Liver (tissue), 9 donors: Measurements from ENCODE around the gene CHST3. TPM values are rescaled to one million over a fixed set of nuclear protein-coding genes. Genes with fewer than 3 reads are reported as not detected.

Experiments
- DNase-seq: peaks from one replicate; pipeline ENCODE4 v3.0.0-alpha.2; 2017; ENCODE audit warnings: low spot score
- H3K27ac ChIP-seq, 2 donors: one replicate each; pipeline ENCODE4 v1.7.0; 2013; ENCODE audit warnings: inconsistent platforms in 2 of 2, low read length in 2 of 2, control low read depth in 1 of 2, low read depth in 1 of 2, mild to moderate bottlenecking in 1 of 2
- H3K27me3 ChIP-seq, 4 donors: one replicate each; pipeline versions ENCODE4 v1.6.1 to v1.7.0; 2013; ENCODE audit warnings: low read length in 3 of 4, inconsistent platforms in 1 of 4, mild to moderate bottlenecking in 1 of 4, moderate library complexity in 1 of 4; ENCODE audit not compliant: control insufficient read depth in 4 of 4, insufficient read depth in 4 of 4
- H3K36me3 ChIP-seq, 4 donors: one replicate each; pipeline versions ENCODE4 v1.6.1 to v1.7.0; 2013; ENCODE audit warnings: low read length in 3 of 4, mild to moderate bottlenecking in 3 of 4, low read depth in 1 of 4, moderate library complexity in 1 of 4; ENCODE audit not compliant: control insufficient read depth in 4 of 4, insufficient read depth in 3 of 4
- H3K4me1 ChIP-seq, 4 donors: one replicate each; pipeline versions ENCODE4 v1.6.1 to v1.7.0; 2013; ENCODE audit warnings: low read length in 3 of 4, mild to moderate bottlenecking in 3 of 4, moderate library complexity in 1 of 4; ENCODE audit not compliant: control insufficient read depth in 4 of 4, insufficient read depth in 4 of 4
- H3K4me3 ChIP-seq, 3 donors: one replicate each; pipeline versions ENCODE4 v1.6.1 to v1.7.0; 2013; ENCODE audit warnings: low read length in 3 of 3, control low read depth in 1 of 3, low read depth in 1 of 3, mild to moderate bottlenecking in 1 of 3
- H3K9ac ChIP-seq, 2 donors: one replicate each; pipeline ENCODE4 v1.7.0; 2013; ENCODE audit warnings: low read length in 2 of 2, mild to moderate bottlenecking in 2 of 2, moderate library complexity in 2 of 2, control low read depth in 1 of 2, low read depth in 1 of 2
- H3K9me3 ChIP-seq, 4 donors: one replicate each; pipeline versions ENCODE4 v1.6.1 to v1.7.0; 2013; ENCODE audit warnings: low read length in 3 of 4; ENCODE audit not compliant: control insufficient read depth in 4 of 4
- EGR1 ChIP-seq, 2 donors: IDR thresholded peaks; 2 replicates each; pipeline ENCODE4 v1.6.1; 2016 to 2018; ENCODE audit warnings: antibody characterized with exemption in 2 of 2, low read depth in 2 of 2
- FOXA1 ChIP-seq: IDR thresholded peaks from 2 replicates; pipeline ENCODE4 v1.6.1; 2016; ENCODE audit warnings: antibody characterized with exemption
- FOXA2 ChIP-seq: IDR thresholded peaks from 2 replicates; pipeline ENCODE4 v1.6.1; 2016; ENCODE audit warnings: antibody characterized with exemption
- GABPA ChIP-seq, 2 donors: IDR thresholded peaks in 1 of 2; conservative IDR thresholded peaks in 1 of 2; 2 replicates each; pipeline ENCODE4 v1.6.1; 2016; ENCODE audit warnings: antibody characterized with exemption in 2 of 2, mild to moderate bottlenecking in 1 of 2, moderate library complexity in 1 of 2
- HNF4A ChIP-seq, 2 donors: conservative IDR thresholded peaks; 2 replicates each; pipeline ENCODE4 v1.6.1; 2016; ENCODE audit warnings: antibody characterized with exemption in 2 of 2, mild to moderate bottlenecking in 2 of 2
- HNF4G ChIP-seq: IDR thresholded peaks from 2 replicates; pipeline ENCODE4 v1.6.1; 2016; ENCODE audit warnings: antibody characterized with exemption
- JUND ChIP-seq, 2 donors: IDR thresholded peaks; 2 replicates each; pipeline ENCODE4 v1.6.1; 2016; ENCODE audit warnings: antibody characterized with exemption in 2 of 2
- NR2F2 ChIP-seq: IDR thresholded peaks from 2 replicates; pipeline ENCODE4 v1.6.1; 2016; ENCODE audit warnings: antibody characterized with exemption
- RAD21 ChIP-seq, 2 donors: IDR thresholded peaks; 2 replicates each; pipeline ENCODE4 v1.6.1; 2016; ENCODE audit warnings: antibody characterized with exemption in 2 of 2, mild to moderate bottlenecking in 2 of 2
- RXRA ChIP-seq, 2 donors: IDR thresholded peaks; 2 replicates each; pipeline ENCODE4 v1.6.1; 2017 to 2018; ENCODE audit warnings: antibody characterized with exemption in 2 of 2, mild to moderate bottlenecking in 1 of 2
- SP1 ChIP-seq: IDR thresholded peaks from 2 replicates; pipeline ENCODE4 v1.6.1; 2018; ENCODE audit warnings: antibody characterized with exemption, mild to moderate bottlenecking
- TAF1 ChIP-seq: conservative IDR thresholded peaks from 2 replicates; pipeline ENCODE4 v1.6.1; 2016; ENCODE audit warnings: antibody characterized with exemption, mild to moderate bottlenecking
- YY1 ChIP-seq: IDR thresholded peaks from 2 replicates; pipeline ENCODE4 v1.6.1; 2016; ENCODE audit warnings: antibody characterized with exemption, mild to moderate bottlenecking
- WGBS: extraction: QIAGEN DNeasy Blood & Tissue Kit; methylation state at CpG from one replicate; pipeline ENCODE4 v1.1.7; 2013; 5-methylcytosine and 5-hydroxymethylcytosine counted together
- polyA plus RNA-seq, 2 donors: library from polyadenylated mRNA; stranded (reverse) in 1 of 2; unstranded in 1 of 2; fragments of 200-250 nt in 1 of 2; fragments of >200 nt in 1 of 2; fragmentation: Nextera tagmentation in 1 of 2; extraction: Ambion mirVana in 1 of 2; gene quantifications; one replicate each; pipeline versions ENCODE4 v1.2.1 to v1.2.3, GENCODE V29; 2013 to 2015
- total RNA-seq, 2 donors: library from RNA; depleted of rRNA; stranded (reverse); fragments of >200 nt; gene quantifications; one replicate each; pipeline ENCODE4 v1.2.3, GENCODE V29; 2014
- TF ChIP-seq, protein P1 (sequence below): IDR thresholded peaks from 2 replicates; pipeline ENCODE4 v1.6.1; 2016; ENCODE audit warnings: antibody characterized with exemption
- TF ChIP-seq, protein P2 (sequence below): IDR thresholded peaks from 2 replicates; pipeline ENCODE4 v1.6.1; 2016; ENCODE audit warnings: antibody characterized with exemption, mild to moderate bottlenecking
- TF ChIP-seq, protein P3 (sequence below): IDR thresholded peaks from 2 replicates; pipeline ENCODE4 v1.6.1; 2016; ENCODE audit warnings: antibody characterized with exemption
- TF ChIP-seq, protein P4 (sequence below): IDR thresholded peaks from 2 replicates; pipeline ENCODE4 v1.6.1; 2016; ENCODE audit warnings: antibody characterized with exemption
- TF ChIP-seq, protein P5 (sequence below): fragments of 150-350 bp; IDR thresholded peaks from 2 replicates; pipeline ENCODE4 v1.5.1; 2017; ENCODE audit warnings: improper control_type of control experiment, low read depth, low read length; ENCODE audit not compliant: missing input control
- donor health status: healthy.
- donor health status: healthy.
- donor health status: healthy.
- donor health status: healthy.
- donor health status: healthy.

CHST3 gene
- total and polyA plus RNA-seq, 4 donors: 0.29 to 4.3 (median 1.5) TPM

DNA sequence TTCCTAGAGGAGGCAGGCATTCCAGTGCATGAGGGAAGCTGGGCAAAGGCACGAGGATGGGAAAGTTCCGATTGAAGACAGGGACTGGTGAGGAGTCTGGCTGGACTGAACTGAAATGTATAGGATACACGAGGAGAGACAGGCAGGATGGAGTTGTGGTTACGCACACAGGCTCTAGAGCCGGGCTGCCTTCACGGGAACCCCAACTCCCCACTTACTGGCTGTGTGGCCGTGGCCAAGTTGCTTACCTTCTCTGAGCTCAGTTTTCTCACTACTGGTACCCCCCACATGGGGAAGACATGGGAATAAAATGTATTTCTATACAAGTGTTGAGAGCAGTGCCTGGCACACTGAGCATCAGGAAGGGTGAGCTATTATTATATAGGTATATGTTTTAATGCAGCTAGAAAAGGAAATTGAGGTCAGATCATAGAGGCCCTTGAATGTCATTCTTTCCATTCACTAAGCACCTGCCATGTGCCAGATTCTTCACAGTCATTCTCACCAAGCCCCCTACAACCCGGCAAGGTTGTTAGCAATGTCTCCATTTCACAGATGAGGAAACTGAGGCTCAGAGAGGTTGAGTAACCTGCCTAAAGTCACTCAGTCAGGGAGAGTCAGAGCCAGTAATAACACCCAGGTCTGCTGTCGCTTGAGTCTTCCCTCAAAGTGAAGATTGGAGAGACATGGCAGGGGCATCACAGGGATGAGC is 9.7 kb downstream of the CHST3 start:
- H3K27me3 ChIP-seq: no peaks in the 10 kb centered on the region
- DNase-seq: no peak
- WGBS: 89% methylated on average over 9 of the region's 9 CpGs
- H3K9ac ChIP-seq: no peak overlapping the region
- H3K4me1 ChIP-seq: peaks cover 7 to 22% (median 17%) of the 10 kb centered on the region in 4 donors
- H3K9me3 ChIP-seq: no peaks in the 10 kb centered on the region
- TF ChIP-seq, protein P1, sequence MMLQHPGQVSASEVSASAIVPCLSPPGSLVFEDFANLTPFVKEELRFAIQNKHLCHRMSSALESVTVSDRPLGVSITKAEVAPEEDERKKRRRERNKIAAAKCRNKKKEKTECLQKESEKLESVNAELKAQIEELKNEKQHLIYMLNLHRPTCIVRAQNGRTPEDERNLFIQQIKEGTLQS: no peak
- TF ChIP-seq JUND (IDR thresholded peaks at IDR 0.05) (no peak), RXRA (IDR thresholded peaks at IDR 0.05) (no peak), TAF1 (no peak), YY1 (no peak), FOXA2 (no peak), EGR1 (IDR thresholded peaks at IDR 0.05; ENCODE audit: low read depth in 2 of 2) (no peak), RAD21 (IDR thresholded peaks at IDR 0.05) (no peak), HNF4G (no peak), GABPA (IDR thresholded peaks at IDR 0.05 in 1 of 2, conservative IDR thresholded peaks at IDR 0.05 in 1 of 2) (no peak), NR2F2 (no peak), HNF4A (conservative IDR thresholded peaks at IDR 0.05) (no peak), FOXA1 (no peak), SP1 (no peak)
- TF ChIP-seq, protein P2, sequence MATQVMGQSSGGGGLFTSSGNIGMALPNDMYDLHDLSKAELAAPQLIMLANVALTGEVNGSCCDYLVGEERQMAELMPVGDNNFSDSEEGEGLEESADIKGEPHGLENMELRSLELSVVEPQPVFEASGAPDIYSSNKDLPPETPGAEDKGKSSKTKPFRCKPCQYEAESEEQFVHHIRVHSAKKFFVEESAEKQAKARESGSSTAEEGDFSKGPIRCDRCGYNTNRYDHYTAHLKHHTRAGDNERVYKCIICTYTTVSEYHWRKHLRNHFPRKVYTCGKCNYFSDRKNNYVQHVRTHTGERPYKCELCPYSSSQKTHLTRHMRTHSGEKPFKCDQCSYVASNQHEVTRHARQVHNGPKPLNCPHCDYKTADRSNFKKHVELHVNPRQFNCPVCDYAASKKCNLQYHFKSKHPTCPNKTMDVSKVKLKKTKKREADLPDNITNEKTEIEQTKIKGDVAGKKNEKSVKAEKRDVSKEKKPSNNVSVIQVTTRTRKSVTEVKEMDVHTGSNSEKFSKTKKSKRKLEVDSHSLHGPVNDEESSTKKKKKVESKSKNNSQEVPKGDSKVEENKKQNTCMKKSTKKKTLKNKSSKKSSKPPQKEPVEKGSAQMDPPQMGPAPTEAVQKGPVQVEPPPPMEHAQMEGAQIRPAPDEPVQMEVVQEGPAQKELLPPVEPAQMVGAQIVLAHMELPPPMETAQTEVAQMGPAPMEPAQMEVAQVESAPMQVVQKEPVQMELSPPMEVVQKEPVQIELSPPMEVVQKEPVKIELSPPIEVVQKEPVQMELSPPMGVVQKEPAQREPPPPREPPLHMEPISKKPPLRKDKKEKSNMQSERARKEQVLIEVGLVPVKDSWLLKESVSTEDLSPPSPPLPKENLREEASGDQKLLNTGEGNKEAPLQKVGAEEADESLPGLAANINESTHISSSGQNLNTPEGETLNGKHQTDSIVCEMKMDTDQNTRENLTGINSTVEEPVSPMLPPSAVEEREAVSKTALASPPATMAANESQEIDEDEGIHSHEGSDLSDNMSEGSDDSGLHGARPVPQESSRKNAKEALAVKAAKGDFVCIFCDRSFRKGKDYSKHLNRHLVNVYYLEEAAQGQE: no peak
- TF ChIP-seq, protein P3, sequence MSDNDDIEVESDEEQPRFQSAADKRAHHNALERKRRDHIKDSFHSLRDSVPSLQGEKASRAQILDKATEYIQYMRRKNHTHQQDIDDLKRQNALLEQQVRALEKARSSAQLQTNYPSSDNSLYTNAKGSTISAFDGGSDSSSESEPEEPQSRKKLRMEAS: no peak
- TF ChIP-seq, protein P4, sequence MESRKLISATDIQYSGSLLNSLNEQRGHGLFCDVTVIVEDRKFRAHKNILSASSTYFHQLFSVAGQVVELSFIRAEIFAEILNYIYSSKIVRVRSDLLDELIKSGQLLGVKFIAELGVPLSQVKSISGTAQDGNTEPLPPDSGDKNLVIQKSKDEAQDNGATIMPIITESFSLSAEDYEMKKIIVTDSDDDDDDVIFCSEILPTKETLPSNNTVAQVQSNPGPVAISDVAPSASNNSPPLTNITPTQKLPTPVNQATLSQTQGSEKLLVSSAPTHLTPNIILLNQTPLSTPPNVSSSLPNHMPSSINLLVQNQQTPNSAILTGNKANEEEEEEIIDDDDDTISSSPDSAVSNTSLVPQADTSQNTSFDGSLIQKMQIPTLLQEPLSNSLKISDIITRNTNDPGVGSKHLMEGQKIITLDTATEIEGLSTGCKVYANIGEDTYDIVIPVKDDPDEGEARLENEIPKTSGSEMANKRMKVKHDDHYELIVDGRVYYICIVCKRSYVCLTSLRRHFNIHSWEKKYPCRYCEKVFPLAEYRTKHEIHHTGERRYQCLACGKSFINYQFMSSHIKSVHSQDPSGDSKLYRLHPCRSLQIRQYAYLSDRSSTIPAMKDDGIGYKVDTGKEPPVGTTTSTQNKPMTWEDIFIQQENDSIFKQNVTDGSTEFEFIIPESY: no peak
- H3K36me3 ChIP-seq: no peaks in the 10 kb centered on the region
- H3K27ac ChIP-seq: no peak overlapping the region
- H3K4me3 ChIP-seq: no peak overlapping the region

DNA sequence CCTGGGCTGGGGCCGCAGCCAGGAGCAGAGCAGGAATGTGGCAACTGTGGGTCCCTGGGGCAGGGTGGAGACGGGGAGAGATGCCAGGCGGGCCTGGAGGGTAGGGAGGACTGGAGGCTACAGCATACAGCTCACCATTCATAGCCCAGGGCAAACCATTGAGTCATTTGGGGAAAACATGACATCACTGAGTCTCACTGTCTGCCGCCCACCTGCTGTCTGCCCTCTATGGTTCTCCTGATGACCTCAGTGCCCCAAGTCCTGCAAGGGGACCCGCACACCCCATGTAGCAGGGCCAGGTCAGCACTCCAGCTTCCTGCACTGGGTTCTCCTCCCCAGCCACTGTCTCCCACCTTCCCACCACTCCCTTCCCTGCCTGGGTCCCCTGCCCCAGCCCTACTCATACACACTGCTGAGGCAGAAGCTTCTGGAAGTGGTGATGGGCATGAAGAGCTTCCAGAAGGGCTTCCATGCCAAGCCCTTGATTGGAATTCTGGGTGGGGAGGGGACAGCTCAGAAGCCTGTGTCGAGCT is 10.4 kb downstream of the CHST3 start:
- WGBS: 87% methylated on average over 6 of the region's 6 CpGs
- H3K4me3 ChIP-seq: no peak overlapping the region
- DNase-seq: no peak
- H3K9ac ChIP-seq: no peak overlapping the region
- no peak overlapping the region for H3K27ac ChIP-seq
- TF ChIP-seq RAD21 (IDR thresholded peaks at IDR 0.05) (no peak), FOXA1 (no peak)
- TF ChIP-seq, protein P3: no peak
- TF ChIP-seq, protein P5, sequence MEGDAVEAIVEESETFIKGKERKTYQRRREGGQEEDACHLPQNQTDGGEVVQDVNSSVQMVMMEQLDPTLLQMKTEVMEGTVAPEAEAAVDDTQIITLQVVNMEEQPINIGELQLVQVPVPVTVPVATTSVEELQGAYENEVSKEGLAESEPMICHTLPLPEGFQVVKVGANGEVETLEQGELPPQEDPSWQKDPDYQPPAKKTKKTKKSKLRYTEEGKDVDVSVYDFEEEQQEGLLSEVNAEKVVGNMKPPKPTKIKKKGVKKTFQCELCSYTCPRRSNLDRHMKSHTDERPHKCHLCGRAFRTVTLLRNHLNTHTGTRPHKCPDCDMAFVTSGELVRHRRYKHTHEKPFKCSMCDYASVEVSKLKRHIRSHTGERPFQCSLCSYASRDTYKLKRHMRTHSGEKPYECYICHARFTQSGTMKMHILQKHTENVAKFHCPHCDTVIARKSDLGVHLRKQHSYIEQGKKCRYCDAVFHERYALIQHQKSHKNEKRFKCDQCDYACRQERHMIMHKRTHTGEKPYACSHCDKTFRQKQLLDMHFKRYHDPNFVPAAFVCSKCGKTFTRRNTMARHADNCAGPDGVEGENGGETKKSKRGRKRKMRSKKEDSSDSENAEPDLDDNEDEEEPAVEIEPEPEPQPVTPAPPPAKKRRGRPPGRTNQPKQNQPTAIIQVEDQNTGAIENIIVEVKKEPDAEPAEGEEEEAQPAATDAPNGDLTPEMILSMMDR: no peak
- H3K27me3 ChIP-seq: no peaks in the 10 kb centered on the region
- no peaks in the 10 kb centered on the region for H3K9me3 ChIP-seq
- no peaks in the 10 kb centered on the region for H3K36me3 ChIP-seq
- H3K4me1 ChIP-seq: peaks cover 7 to 22% (median 17%) of the 10 kb centered on the region in 4 donors
